CD4-positive, alpha-beta T cell treated with Interleukin-17A for 4 hours (primary cell): ENCODE results near the gene GNS.
"Not testable (repeated sequence)": the region's sequence is repeated elsewhere in the genome, so short reads cannot be mapped to it uniquely, and the experiment has no call there.

Source experiments
- DNase-seq: peaks from one replicate; pipeline ENCODE4 v3.0.0-alpha.2; 2020; ENCODE audit warnings: mixed read lengths

GNS gene

DNA sequence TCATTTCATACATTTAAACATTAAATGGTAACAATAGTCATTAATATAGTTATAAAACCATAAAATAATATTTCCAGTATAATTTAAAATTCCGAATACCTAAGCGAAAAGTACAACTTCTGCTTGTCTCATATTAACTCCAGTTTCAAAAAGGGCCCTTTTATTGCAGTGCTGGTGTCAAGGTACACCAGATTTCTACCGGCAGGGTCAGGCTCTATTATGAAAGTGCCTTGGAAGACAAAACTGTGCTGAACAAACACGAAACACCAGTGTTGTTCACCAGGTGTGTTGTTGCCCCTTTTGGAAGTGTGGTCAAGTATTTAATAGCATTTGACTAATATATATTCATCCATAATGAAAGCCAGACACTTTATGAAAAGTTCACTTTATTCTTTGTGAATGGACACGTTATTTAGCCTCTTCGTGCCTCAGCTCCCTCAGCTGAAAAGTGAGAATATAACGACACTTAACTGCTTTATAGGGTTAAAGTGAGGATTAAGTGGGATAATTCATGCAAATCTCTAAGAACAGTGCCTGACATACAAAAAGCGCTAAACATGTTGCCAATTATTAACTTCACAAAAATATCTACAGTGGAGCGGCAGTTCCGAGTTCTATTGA is 20.3 kb upstream of the GNS start:
- DNase-seq, result no peak

DNA sequence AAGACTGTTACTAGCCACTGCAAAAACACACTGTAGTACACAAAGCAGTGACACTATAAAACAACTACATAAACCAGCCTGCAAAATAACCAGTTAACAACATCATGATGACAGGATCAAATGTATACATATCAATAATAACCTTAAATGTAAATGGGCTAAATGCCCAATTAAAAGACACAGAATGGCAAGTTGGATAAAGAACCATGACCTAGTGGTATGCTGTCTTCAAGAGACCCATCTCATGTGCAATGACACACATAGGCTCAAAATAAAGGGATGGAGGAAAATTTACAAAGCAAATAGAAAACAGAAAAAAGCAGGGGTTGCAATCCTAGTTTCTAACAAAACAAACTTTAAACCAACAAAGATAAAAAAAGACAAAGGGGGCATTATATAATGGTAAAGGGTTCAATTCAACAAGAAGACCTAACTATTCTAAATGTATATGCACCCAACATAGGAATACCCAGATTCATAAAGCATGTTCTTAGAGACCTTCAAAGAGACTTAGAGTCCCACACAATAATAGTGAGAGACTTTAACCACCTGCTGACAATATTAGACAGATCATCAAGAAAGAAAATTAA is 16.0 kb upstream of the GNS start:
- not testable (repeated sequence) for DNase-seq

DNA sequence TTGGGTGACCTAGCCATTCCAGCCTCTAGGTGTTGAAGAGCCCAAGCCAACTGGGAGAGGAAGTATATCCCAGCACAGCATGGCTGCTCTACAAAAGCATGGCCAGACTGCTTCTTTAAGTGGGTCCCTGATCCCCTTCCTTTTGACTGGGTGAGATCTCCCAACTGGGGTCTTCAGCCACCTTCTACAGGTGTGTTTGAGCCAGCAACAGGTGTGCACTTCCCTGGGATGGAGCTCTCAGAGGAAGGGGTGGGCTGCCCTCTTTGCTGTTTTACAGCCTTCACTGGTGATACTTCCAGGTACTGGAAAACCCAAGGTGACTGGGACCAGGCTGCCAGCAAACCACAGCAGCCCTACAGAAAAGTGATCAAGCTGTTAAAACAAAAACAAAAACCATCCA is 14.2 kb upstream of the GNS start:
- DNase-seq, result no peak

DNA sequence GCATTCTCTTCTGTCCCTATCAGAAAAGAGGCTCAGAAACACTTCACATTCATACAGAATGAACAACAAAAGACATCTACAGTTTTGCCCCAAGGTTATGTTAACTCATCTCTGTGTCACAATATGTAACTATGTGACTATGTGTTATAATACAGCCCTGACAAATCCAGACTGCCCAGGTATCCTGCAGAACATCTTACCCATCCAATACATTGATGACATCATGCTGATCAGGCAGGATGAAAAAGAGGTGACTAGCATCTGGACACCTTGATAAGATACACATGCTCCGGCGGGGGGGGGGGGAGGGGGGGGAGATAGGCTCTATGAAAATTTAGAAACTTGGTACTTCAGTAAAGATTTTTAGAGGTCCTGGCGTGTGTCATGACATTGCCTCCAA is 8.3 kb upstream of the GNS start:
- no peak for DNase-seq

DNA sequence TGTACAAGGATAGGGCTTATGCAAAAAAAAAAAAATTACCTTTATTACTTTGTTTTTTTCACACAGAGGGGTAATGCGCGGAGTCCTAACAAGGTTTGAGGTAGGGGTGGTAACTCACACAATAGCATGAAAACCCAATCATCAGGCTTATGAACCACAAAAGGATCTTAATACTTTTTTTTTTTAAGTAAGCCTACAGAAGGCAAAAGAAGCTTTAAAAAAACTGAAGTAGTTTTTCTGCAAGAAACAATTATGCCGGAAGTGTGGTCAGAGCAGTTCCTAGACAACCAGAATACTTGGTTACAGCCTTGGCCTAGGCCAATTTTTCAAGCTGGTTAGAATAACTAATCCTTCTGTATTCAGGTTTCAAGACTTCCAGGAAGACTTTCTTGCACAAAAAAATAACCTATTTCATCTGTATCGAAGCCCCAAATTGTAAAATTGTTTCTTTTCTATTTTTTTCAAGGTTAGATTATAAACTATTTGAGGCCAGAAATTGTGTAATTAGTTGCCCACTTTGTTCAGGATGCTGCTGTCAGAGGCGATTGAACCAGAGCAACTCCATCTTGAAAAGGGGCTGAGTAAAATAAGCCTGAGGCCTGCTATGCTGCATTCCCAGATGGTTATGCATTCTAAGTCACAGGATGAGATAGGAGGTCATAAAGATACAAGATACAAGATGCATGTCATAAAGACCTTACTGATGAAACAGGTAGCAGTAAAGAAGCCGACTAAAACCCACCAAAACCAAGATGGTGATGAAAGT is 1.8 kb upstream of the GNS start:
- DNase-seq, result no peak

DNA sequence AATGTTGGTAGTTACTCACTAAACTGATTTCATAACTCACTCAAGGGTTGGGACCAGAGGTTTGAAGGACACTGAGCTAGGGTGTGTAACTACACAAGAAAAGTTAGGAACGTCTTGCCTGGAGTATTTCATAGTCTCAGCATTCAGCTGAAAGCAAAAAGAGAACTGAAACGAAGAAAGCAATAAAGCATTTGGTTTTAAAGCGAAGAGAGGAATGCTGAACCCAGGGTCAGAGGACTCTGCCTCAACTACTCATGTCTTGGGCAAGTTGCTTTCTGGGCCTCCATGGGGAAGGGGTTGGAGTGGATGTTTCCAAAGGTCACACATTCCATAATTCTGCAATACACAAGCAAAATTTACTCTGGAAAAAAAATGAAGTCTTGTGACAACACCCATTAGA is 1.4 kb downstream of the GNS start:
- no peak for DNase-seq

DNA sequence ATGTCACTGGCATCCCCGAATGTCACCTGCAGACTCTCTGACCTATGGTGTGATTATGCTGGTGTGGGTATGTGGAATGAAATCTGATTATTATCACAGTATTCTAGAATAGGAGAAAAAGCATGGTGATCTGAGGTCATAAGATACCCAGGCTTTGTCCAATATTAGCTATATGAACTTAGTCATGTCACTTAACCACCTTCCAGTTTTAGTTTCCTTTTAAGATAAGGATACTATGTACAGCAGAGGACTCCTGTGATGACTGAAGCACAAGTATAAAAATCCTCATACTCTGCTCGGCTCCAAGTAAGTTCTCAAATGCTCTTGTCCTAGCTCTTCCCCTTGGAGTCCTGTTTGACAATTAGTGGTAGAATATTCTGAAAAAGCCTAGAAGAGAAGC is 2.8 kb downstream of the GNS start:
- DNase-seq, result no peak

DNA sequence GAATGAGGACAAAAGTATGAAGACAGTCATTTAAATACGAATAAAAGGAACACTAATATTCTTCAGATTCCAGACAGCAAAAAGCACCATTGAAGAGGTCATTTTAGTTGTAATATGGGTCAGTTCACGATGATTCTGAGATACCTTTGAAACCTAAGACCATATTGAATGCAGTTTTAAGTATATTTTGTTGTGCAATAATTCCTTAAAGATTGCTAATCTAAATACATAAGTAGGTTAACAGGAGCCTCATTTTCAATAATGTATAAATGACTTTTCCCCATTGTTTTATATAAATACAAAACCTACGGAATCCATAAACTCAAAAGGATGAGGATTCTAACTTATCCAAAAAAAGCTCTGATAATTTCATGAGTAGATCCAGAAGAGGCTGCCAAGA is 5.8 kb downstream of the GNS start:
- DNase-seq, result no peak

DNA sequence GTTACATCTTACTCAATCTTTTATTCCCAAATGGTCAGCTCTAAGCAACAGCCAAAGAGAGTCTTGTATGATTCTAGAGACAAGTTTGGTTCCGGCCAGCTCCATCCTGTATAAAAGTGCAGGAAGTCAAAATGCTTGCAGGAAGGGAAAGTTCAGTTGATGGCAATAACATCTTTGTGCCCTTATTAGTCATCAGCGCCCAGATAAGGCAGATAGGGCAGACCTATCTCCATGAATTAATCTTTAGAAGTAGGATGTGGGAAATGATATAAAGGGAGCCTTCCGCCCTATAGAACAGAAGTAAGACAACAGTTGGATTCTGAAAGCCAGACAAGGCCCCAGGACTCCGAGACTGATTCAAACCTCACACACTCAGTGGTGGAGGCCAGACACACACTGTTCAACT is 6.4 kb downstream of the GNS start:
- DNase-seq, result no peak

DNA sequence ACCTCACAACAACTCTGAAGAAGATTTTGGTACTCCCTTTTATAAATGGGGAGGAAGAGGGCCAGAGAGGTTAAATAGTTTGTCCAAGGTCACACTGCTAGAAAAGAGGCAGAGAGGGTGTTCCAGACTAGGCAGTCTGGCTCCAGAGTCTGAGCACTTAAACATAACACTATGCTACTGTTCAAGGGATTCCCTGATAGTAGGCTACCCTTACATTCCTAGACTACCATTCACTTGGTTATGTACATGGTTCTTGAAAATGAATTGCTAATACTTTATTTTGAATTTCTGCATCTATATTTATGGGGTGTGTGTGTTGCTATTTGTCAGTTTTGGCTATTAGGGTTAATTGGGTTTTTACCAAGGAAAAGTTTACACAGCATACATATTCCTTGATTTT is 7.2 kb downstream of the GNS start:
- DNase-seq, result no peak

DNA sequence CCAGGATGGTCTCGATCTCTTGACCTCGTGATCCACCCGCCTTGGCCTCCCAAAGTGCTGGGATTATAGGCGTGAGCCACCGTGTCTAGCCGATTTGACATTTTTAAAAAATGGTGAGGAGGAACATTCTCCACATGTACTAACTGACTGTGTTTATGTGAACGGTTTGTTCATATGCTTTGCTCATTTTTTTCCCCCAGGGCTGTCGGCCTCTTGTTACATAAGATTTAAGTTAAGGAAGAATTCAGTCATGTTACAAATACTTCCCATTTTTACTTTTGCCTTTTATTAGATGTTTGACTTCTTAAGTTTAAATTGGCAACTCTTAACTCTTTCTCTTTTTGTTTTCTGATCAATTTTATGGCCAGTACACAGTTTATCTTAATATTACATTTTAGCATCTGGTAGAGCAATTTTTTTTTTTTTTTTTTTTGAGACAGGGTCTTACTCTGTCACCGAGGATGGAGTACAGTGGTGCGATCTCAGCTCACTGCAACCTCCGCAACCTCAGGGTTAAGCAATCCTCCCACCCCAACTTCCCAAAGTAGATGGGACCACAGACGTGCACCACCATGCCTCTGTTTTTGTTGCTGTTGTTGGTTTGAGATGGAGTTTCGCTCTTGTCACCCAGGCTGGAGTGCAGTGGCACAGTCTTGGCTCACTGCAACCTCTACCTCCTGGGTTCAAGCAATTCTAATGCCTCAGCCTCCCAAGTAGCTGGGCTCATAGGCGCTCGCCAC is 9.6 kb downstream of the GNS start:
- no peak for DNase-seq

DNA sequence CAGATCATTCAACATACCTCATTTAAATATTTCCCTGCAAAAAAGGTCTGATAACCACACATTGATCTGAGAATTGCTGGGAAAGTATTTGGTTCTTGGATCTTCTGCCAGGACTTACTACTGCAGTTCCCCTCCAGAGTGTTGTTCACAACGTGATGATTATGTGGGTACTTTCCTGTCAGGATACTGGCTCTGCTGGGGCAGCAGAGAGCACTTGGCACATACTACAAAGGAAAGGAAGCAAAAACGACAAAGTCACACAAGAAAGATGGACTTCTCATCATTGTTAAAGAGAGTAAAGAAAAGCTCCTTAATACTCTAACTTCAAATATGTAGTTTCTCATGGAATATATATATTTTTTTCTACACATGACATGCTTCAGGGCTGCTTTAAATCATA is 11.5 kb downstream of the GNS start:
- DNase-seq, result no peak

DNA sequence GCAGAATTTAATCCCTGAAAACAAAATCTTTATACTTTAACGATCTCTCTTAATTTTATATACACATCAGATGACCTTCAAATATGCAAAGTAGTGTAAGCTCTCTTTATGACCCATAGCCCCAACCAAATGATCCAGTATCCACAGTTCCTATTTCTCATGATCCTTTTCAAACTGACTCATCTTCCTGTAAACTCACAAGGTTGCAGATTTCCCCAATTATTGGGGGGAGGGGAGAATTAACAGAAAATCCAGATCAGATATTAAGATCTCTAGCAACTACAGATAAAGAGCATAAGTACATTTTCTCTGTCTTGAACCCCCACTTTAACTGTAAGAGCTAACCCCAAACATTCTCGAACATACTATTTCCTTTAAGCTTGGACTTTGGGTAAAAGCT is 12.5 kb downstream of the GNS start:
- DNase-seq, result no peak

DNA sequence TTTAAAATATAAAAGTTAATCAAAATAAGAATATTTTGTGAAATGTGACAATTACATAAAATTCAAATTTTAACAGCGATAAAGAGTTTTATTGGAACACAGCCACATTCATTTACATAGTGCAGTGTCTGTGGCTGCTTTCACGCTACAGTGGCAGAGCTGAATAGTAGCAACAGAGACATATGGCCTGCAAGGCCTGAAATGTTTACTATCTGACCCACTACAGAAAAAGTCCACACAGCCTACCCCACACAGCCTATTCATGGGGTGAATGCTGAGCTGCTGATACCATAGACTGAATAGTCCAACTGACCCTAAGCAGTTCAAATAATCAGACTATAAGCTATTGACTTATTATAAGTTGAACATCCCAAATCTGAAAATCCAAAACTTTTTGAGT is 13.2 kb downstream of the GNS start:
- no peak for DNase-seq

DNA sequence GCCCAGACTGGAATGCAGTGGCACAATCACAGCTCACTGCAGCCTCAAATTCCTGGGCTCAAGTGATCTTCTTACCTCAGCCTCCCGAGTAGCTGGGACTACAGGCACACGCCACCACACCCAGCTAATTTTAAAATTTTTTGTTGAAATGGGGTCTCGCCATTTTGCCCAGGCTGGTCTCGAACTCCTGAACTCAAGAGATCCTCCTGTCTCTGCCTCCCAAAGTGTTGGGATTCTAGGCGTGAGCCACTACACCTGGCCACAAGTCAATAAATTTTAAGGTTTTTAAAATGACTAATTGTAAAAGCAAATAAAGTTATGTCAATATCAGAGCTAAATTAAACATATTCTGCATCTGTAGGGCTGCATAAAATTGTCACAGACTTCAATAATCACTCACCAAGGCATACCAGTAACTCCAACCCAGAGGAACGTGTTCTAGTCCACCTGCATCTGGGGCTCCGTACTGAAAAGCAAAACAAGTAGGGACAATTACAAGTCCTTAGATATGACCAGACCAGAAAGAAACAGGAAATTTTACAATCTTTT is 13.9 kb downstream of the GNS start:
- DNase-seq, result no peak

DNA sequence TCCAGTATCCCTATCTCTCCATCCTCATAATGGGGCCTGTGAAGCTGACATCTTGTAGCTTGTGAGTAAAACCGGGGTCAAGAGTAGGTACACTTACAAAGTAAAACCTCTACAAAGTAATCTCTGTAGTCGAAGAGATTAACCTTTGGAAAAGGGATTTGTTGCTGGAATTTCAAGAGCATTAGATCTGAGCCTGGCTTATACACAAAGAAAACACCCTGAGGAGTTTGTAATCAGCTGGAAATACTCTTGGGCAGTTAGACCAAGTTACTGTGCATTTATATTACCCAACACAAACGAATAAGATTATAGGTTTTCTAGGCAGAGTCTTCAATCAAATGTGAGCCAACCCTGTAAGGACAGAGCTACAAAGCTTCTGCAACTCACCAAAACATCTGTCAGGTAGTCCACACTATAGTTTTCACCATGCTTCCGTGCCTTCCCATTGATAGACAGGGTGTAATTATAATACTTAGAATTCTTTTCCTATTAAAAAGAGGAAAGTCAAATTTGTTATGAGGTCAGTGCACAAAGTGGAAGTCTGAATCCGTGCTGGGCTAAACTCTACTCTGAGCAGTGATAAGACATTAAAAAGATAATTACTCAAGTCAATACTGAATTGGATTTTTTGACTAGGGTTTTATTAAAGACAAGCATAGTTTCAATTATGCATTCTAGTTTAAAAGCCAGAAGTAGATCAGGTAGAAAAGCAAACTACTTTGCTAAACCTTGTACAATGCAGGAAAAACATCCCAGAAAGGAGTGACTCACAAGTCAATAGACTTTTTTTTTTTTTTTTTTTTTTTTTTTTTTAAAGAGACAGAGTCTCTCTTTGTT is 14.6 kb downstream of the GNS start:
- DNase-seq, result no peak

DNA sequence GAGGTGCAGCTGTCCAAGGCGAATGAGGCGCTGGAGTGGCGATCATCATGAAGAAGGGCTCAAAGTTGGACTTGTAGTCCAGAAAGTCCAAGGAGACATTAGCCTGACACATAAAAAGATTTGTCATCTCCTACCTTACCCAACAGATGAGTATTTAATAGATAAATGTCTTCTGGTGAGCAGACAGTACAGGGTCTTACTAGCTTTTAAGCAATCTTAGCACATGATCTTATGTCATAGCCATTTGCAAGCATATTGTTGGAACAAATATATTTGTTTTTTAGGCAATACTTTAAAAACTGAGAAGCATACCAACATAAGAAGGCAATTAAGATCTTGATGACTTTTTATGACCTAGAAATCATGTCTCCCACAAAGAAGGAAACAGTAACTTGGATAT is 16.0 kb downstream of the GNS start:
- DNase-seq, result no peak

DNA sequence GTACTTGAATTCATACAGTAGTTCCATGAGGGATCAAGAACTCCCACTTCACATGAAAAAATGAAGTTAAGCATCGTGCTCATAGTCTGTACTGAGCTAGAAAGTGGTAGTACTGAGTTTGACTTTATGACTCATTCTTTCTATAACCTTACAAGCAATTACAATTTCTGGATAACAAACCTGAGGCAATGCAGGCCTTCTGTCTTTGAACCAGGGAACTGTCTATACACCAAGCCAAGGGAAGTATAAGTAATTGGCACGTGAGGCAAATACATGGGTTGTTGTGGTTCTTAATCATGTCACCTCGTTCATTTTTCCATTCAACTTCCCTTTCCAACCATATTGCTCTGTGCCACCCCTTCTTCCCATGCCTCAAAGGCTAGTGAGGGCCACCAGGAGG is 16.8 kb downstream of the GNS start:
- no peak for DNase-seq

DNA sequence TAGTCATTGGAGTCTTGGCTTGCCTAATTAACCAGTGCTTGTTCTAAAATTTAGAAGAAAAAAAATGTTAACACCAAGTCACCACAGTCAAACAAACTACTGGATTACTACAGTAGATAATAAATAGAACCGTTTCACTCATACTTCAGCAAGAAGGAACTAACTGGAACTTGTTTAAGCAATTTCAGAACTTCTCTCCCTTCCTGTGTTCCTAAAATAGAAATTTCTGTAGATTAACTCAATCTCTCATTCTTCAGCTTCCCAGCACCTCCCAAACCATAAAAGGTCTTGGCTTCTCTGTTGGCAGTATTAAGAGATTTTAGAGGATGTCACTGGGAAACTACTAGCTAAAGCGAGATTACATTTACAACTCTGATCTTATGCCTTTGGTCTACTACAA is 18.6 kb downstream of the GNS start:
- DNase-seq, result no peak

DNA sequence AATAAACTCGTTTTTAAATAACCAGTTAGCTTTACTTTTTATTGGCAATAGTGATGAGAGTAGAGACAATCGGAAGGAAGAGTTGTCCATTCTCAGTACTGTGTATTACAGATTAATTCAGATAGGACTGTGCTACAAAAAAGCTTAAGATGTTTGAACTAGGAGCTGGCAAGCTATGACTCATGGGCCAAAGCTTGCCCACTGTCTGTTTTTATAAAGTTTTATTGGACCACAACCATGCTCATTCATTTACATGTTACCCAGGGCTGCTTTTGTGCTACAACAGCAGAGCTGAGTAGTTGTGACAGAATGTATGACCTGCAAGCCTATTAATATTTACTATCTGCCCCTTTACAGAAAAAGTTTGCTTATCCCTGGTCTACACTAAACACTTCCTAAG is 19.4 kb downstream of the GNS start:
- DNase-seq, result no peak

DNA sequence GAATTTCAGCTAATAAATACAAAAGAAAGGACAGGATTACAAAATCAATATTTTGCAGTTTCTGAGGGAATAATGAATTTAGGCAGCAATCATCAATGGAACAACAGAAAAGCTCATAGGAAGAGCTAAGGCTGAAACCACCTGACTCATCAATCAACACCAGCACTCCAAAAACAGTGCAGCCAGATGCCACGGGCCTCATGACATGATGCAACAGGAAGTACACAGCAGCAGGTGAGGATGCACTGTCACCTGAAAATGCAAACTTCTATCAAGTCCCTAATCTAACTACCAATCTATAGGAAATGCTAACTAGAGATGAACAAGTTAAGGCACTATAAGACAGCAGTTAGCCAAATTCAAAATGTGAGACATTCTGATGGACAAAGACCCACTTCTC is 21.7 kb downstream of the GNS start:
- peak; percentile 52 for DNase-seq

DNA sequence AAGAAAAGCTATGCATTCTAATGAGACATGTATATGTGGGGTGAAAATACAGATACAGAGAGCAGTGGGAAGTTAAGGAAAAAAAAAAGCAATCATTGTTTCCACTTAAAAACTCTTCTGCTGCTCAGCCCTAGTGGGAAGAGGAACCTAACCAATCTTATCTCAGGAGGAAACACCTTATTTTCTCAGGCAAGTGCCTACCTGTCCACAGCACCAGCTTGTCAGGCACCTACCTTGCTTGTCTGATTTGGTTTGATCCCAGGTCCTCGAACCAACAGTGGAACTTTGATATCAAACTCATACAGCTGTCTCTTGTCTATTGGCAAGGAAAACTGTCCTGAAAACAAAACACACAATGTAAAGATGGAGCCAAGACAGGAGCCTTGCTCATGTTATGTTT is 22.4 kb downstream of the GNS start:
- no peak for DNase-seq

DNA sequence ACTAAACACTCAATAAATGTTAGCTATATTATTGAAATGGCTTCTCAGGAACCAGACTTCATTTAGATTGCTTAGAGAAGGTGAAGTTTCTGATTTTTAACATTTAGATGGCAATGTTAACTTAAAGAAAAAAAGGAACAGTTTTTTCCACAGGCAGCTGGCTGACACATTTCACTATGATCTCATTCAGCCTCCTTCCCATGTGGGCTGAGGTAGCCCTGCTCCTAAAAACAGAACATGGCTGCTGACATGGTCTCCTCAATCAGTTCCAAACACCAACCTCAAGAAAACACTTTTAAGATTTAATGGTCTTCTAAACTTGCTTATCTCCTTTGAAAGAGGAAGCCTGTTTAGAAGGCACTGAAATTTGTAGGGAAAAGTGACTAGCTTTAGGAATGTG is 23.8 kb downstream of the GNS start:
- no peak for DNase-seq
